ENCODE measurements around the gene ZBBX. TPM values are rescaled to one million over a fixed set of nuclear protein-coding genes. Genes with fewer than 3 reads are reported as not detected.

ZBBX gene
- total RNA-seq, 1 donor from 2014 or later: not detected

- no peak for DNase-seq
Measured at GRCh38 chr3:167306319-167306718, 73.8 kb downstream of the ZBBX start.

DNA sequence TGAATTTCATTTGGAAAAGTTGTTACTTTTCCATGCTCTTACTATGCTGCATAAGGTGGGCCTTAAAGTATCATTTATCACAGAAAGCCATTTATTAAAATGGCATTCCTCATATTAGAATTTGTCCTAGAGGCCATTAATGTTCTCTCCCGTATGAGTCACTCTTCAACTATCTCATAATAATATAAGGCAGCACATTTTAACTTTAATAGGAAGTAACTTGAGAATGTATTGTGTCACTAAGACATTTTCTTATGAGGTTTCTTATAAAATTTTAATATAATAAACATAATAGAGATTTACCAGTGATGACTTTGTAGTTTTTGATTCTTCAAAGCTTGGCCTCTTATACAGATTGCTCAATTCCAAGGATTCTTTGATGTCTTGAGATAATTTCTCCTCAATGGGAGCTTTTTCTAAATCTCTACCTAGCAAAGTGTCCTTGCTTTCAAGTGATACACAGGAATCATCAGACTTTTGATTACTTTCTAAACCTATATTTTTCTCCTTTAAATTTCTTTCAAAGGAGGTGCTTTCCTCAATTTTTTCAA lies 74.7 kb downstream of the ZBBX start:
- DNase-seq: no peak

DNA sequence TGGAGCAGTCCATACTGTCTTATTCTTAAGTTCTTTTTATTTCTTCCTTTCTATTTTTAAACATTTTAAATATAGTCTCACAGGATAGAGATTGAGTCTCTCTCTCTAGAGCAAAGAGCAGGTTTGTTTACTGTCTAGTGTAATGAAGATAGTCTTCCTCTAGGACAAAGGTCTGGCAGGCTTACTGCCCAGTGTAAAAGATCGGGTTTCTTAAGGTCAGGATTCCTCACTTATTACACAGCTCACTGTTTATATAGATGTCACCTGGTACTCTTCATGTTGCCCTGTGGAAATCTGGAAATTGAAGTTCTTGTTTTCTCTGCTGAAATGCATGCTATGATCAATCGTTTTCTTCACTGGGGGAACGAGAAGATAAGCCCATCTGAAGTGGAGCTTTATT lies 76.0 kb downstream of the ZBBX start:
- peak; percentile 14 for DNase-seq

DNA sequence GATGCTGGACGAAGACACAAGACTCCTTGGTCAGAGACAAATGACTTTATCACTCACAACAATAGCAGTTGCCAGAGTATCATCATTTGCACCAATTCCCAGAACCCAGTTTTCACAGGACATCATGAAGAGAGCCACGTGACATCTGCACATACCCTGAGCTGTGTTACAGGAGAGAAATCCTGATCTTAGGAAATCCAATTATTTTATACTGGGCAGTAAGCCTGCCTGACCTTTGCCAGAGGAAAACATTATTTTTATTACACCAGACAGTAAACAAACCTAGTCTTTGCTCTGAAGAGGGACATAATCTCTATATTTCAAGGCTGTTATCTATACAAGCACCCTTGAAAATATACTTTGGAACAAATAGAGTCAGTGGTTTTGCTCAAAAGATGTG lies 77.4 kb downstream of the ZBBX start:
- DNase-seq: no peak

DNA sequence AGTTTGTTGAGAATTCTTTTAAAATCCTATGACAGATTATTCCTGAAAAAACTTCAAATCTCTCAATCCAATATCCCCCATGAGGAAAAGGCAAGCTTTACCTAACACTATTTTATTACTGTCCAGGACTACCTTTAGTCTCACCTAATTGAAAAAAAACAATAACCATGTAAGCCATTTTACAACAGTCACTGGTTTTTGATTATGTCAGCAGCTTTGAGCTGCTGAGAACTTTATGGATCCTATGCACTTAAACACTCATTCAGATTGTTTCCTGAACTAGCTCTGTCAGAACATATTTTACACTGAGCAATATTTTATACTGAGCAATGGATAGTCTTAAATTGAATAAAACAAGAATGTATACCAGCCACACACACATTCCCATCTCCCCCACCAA lies 79.9 kb downstream of the ZBBX start:
- no peak for DNase-seq

DNA sequence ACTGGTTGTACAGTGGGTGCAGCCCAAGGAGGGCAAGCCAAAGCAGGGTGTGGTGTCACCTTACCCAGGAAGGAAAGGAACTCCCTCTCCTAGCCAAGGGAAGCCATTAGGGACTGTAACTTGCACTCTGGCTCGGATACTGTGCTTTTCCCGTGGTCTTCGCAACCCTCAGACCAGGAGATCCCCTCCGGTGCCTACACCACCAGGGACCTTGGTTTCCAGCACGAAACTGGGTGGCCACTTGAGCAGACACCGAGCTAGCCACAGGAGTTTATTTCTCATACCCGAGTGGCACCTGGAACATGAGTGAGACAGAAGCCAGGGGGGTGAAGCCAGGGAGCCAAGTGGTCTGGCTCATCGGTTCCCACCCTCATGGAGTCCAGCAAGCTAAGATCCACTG lies 90.7 kb downstream of the ZBBX start:
- no peak for DNase-seq

GRCh38 chr3:167288737-167289136 lies 91.4 kb downstream of the ZBBX start:
- DNase-seq: no peak

DNA sequence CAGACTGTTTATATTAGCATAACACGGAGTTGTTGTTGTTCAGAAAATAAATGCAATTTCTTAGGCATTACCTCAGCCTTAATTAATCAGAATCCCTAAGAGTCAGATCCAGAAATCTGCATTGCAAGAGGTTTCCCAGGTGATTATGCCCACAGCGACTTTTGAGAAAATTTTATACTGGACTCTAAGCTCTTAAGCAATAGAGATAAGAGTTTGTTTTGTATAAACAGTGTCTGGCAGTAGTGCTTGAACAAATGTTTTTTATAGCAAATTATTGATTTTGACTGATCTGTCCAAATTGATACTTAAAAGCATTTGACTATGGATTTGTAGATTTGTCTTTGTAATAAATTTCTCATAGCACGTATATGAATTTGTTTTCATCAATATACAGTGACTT lies 92.8 kb downstream of the ZBBX start:
- no peak for DNase-seq

GRCh38 chr3:167274141-167274874 lies 105.8 kb downstream of the ZBBX start:
- DNase-seq: no peak

DNA sequence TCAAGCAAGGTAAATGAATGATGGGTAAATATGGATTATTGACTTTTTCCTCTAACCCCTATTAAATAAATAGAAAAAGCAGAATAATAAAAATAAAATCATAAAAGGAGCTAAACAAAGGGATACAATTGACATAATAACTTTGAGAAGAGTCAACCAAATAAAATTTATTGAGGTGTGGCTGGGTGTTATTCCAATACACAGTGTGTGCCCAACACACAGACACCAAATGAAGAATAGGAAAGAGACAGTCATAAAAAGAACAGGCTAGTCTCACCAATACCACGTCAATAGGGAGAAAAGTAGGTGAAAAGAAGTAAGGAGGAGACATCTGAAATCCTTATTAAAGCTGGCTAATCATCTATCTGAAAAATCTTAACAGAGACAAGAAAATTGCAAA lies 127.1 kb downstream of the ZBBX start:
- DNase-seq: no peak

GRCh38 chr3:167251678-167252077 lies 128.4 kb downstream of the ZBBX start:
- DNase-seq: no peak

DNA sequence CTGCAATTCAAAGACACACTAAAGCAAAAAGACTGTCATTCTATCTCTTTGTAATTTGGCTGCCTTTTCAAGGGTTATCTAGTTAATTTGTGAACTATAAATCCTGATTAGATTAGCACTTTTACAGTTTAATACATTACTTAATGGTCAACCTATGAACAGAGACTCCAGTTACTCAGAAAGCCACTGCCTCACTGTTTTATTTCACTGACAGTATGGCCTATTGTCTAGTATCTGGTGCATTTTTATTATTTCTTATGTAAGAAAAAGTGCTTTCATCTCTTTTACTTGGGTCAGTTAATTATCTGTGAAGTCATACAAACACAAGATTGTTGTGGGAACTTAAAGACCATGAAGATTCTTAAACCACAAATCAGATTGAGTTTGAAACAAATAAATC lies 133.8 kb downstream of the ZBBX start:
- DNase-seq: no peak

- DNase-seq: no peak
Measured at GRCh38 chr3:167241048-167241845, 138.8 kb downstream of the ZBBX start.

DNA sequence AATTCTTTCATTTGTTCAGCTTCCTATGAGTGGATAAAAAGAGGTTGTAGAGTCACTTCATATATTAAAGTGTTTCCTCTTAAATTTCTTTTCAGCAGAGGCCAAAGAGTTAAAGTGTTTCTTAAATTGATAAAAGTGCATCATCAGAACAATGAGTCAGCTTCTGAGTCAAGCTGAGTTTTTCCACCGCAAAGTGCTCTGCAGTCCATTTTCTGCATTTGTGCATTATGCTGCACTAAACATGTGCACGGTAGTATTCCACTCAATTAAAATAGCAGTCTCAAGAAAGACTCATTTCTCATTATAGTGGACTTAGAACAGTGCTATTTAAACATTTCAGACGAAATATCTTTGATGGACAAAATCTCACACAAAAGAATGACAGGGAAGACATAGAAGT lies 152.0 kb downstream of the ZBBX start:
- DNase-seq: no peak

- DNase-seq: no peak
Measured at GRCh38 chr3:167225821-167226220, 154.3 kb downstream of the ZBBX start.

DNA sequence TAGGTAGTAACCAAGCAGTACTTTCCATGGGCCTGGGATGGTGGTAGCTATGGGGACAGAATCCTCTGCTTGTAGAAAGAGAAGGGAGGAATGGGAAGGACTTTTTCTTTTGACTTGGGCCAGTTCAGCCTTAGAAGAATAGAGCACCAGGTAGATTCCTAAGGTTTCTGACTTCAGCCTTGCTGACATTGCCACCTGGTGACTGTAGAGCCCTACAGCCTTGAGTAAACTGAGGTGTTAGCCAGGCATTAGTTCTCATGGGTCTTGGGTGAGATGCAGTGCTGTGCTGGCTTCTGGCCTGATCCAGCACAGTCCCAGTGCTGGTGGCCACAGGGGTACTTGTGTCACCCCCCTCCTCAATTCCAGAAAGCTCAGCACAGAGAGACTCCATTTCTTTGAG lies 171.1 kb downstream of the ZBBX start:
- no peak for DNase-seq

GRCh38 chr3:167203062-167203461 lies 177.0 kb downstream of the ZBBX start:
- no peak for DNase-seq

GRCh38 chr3:167198949-167199600 lies 181.0 kb downstream of the ZBBX start:
- DNase-seq: no peak

Other genes with a start within 250 kb of the ZBBX start
- gene SERPINI2, start 93.7 kb upstream of the ZBBX start, total RNA-seq: 2.2 TPM

All from tongue (tissue), 2 donors.